Panc1 (cell line): ENCODE results near the gene PSPC1. TPM values are rescaled to one million over a fixed set of nuclear protein-coding genes. Genes with fewer than 3 reads are reported as not detected.

Experiments used
- ATAC-seq: fragments of 200-7000 bp; cut with Tn5 transposase; 2 replicates; pipeline ENCODE4 v1.9.1; 2020; ENCODE audit warnings: mild to moderate bottlenecking, moderate library complexity
- BruUV-seq: library from RNA; stranded (reverse); fragments of 400-500 nt; replicated peaks from 2 replicates; lab custom pipeline; 2021; lab: Mats Ljungman, UMichigan
- CTCF ChIA-PET: fragments of 300-600 bp; sonication (Branson Sonifier 250); formaldehyde crosslinking; loops from one replicate; lab custom pipeline; 2022; ENCODE audit warnings: antibody characterized with exemption; lab: Charles Lee
- POLR2A ChIA-PET: fragments of 300-600 bp; sonication (Branson Sonifier 250); formaldehyde crosslinking; loops from one replicate; lab custom pipeline; 2022; ENCODE audit warnings: antibody characterized with exemption; lab: Charles Lee
- DNase-seq: peaks from one replicate; pipeline ENCODE4 v3.0.0-alpha.2; 2010; ENCODE audit warnings: low read depth, low spot score
- H3K27ac ChIP-seq: 2 replicates; pipeline ENCODE4 v1.5.1; 2011; ENCODE audit warnings: mild to moderate bottlenecking, low read length, inconsistent platforms
- H3K27me3 ChIP-seq: fragments of 200-500 bp; sonication (Bioruptor generic); 2 replicates; pipeline ENCODE4 v1.6.0; 2014; ENCODE audit warnings: low read length, inconsistent platforms; ENCODE audit not compliant: control insufficient read depth, insufficient read depth
- H3K36me3 ChIP-seq: fragments of 200-500 bp; sonication (Bioruptor generic); 2 replicates; pipeline ENCODE4 v1.5.1; 2014; ENCODE audit warnings: inconsistent platforms, mild to moderate bottlenecking, low read length, moderate library complexity; ENCODE audit not compliant: control insufficient read depth, insufficient read depth
- H3K4me1 ChIP-seq: 2 replicates; pipeline ENCODE4 v1.5.1; 2011; ENCODE audit warnings: inconsistent platforms, mild to moderate bottlenecking, low read length, moderate library complexity; ENCODE audit not compliant: control insufficient read depth, insufficient read depth
- H3K4me3 ChIP-seq, 2 experiments: 2 replicates each; pipeline ENCODE4 v1.5.1; 2011 to 2012; ENCODE audit warnings: low read depth in 2 of 2, low read length in 2 of 2, mild to moderate bottlenecking in 2 of 2, inconsistent platforms in 1 of 2, moderate library complexity in 1 of 2
- H3K9me3 ChIP-seq: fragments of 200-500 bp; sonication (Bioruptor generic); 2 replicates; pipeline ENCODE4 v1.5.1; 2014; ENCODE audit warnings: low read depth, mild to moderate bottlenecking, inconsistent platforms, low read length, moderate library complexity; ENCODE audit not compliant: control insufficient read depth, insufficient read depth
- POLR2AphosphoS5 ChIP-seq: IDR thresholded peaks from 2 replicates; pipeline ENCODE4 v1.6.1; 2012; ENCODE audit warnings: mild to moderate bottlenecking, low read depth, low read length, moderate library complexity
- SIN3A ChIP-seq: IDR thresholded peaks from 2 replicates; pipeline ENCODE4 v1.6.1; 2012; ENCODE audit warnings: low read depth, mild to moderate bottlenecking, low read length, moderate library complexity, borderline replicate concordance; ENCODE audit not compliant: insufficient read depth
- TCF7L2 ChIP-seq: IDR thresholded peaks from 2 replicates; pipeline ENCODE4 v1.6.1; 2011; ENCODE audit warnings: mild to moderate bottlenecking, low read depth, low read length, inconsistent platforms
- in situ Hi-C: cut with HindIII; loops from 2 replicates; pipeline ENCODE4 v1.10.0; 2016; ENCODE audit warnings: low sequenced_read_pairs, low pct_unique_long_range_greater_than_20kb
- intact Hi-C: fragments of 100-400 bp; cut with micrococcal nuclease; formaldehyde crosslinking; loops from one replicate; pipeline ENCODE4 v1.10.0; 2022; ENCODE audit not compliant: unreplicated experiment
- total RNA-seq: library from RNA; stranded (reverse); gene quantifications from one replicate; pipeline ENCODE4 v1.2.1, GENCODE V29; 2021; ENCODE audit not compliant: unreplicated experiment
- TF ChIP-seq, protein P1 (sequence below): fragments of 450-650 bp; IDR thresholded peaks from 2 replicates; pipeline ENCODE4 v1.5.1; 2017; ENCODE audit warnings: mild to moderate bottlenecking
- TF ChIP-seq, protein P2 (sequence below), 2 experiments: IDR thresholded peaks; 2 replicates each; pipeline ENCODE4 v1.6.1; 2011 to 2012; ENCODE audit warnings: low read depth in 2 of 2, control low read depth in 1 of 2, low read length in 1 of 2, mild to moderate bottlenecking in 1 of 2, moderate library complexity in 1 of 2; ENCODE audit not compliant: insufficient read depth in 1 of 2

Gene PSPC1
- total RNA-seq, 1 experiment from 2014 or later = 39.1 TPM

DNA sequence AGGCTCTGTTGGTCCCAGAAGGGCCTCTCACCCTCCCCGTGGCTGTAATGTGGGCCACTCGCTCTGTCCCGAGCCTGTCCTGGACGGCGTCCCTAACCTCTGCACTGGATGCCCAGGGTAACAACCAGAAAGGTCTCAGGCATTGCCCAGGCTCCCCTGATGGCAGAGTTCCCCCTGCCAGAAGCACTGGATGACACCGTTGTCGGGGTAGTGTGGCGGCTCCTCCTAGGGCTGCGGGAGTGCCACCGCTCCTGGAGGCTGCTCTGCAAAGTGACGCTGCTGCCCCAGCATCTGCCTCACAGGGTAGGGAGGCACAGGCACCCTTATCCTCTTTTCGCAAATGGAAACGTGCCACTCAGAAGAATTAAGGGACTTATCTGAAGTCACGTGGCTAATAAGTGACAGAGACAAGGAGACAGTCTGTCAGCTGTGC lies 117.3 kb downstream of the PSPC1 start:
- BruUV-seq = no TSS peak
- in situ Hi-C loops (no loop called here), intact Hi-C loops (no loop called here)
- Histone ChIP-seq H3K4me1 (no peaks in the 10 kb centered on the region), H3K4me3 (no peak overlapping the region), H3K27ac (no peak overlapping the region), H3K36me3 (peaks cover 9% of the 10 kb centered on the region; the same call in 1 of the 2 replicates), H3K27me3 (no peaks in the 10 kb centered on the region), H3K9me3 (no peaks in the 10 kb centered on the region)
- DNase-seq = no peak
- ATAC-seq = peak; percentile 52
- TF ChIP-seq SIN3A = no peak
- TF ChIP-seq TCF7L2 = no peak
- TF ChIP-seq, protein P1, sequence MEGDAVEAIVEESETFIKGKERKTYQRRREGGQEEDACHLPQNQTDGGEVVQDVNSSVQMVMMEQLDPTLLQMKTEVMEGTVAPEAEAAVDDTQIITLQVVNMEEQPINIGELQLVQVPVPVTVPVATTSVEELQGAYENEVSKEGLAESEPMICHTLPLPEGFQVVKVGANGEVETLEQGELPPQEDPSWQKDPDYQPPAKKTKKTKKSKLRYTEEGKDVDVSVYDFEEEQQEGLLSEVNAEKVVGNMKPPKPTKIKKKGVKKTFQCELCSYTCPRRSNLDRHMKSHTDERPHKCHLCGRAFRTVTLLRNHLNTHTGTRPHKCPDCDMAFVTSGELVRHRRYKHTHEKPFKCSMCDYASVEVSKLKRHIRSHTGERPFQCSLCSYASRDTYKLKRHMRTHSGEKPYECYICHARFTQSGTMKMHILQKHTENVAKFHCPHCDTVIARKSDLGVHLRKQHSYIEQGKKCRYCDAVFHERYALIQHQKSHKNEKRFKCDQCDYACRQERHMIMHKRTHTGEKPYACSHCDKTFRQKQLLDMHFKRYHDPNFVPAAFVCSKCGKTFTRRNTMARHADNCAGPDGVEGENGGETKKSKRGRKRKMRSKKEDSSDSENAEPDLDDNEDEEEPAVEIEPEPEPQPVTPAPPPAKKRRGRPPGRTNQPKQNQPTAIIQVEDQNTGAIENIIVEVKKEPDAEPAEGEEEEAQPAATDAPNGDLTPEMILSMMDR = no peak
- TF ChIP-seq, protein P2, sequence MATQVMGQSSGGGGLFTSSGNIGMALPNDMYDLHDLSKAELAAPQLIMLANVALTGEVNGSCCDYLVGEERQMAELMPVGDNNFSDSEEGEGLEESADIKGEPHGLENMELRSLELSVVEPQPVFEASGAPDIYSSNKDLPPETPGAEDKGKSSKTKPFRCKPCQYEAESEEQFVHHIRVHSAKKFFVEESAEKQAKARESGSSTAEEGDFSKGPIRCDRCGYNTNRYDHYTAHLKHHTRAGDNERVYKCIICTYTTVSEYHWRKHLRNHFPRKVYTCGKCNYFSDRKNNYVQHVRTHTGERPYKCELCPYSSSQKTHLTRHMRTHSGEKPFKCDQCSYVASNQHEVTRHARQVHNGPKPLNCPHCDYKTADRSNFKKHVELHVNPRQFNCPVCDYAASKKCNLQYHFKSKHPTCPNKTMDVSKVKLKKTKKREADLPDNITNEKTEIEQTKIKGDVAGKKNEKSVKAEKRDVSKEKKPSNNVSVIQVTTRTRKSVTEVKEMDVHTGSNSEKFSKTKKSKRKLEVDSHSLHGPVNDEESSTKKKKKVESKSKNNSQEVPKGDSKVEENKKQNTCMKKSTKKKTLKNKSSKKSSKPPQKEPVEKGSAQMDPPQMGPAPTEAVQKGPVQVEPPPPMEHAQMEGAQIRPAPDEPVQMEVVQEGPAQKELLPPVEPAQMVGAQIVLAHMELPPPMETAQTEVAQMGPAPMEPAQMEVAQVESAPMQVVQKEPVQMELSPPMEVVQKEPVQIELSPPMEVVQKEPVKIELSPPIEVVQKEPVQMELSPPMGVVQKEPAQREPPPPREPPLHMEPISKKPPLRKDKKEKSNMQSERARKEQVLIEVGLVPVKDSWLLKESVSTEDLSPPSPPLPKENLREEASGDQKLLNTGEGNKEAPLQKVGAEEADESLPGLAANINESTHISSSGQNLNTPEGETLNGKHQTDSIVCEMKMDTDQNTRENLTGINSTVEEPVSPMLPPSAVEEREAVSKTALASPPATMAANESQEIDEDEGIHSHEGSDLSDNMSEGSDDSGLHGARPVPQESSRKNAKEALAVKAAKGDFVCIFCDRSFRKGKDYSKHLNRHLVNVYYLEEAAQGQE (IDR thresholded peaks at IDR 0.05; ENCODE audit: insufficient read depth in 1 of 2, low read depth in 2 of 2, low read length in 1 of 2) = no peak
- no peak; the same call in 1 of the 2 replicates for TF ChIP-seq POLR2AphosphoS5
- POLR2A ChIA-PET = no interaction called here
- CTCF ChIA-PET = no interaction called here

DNA sequence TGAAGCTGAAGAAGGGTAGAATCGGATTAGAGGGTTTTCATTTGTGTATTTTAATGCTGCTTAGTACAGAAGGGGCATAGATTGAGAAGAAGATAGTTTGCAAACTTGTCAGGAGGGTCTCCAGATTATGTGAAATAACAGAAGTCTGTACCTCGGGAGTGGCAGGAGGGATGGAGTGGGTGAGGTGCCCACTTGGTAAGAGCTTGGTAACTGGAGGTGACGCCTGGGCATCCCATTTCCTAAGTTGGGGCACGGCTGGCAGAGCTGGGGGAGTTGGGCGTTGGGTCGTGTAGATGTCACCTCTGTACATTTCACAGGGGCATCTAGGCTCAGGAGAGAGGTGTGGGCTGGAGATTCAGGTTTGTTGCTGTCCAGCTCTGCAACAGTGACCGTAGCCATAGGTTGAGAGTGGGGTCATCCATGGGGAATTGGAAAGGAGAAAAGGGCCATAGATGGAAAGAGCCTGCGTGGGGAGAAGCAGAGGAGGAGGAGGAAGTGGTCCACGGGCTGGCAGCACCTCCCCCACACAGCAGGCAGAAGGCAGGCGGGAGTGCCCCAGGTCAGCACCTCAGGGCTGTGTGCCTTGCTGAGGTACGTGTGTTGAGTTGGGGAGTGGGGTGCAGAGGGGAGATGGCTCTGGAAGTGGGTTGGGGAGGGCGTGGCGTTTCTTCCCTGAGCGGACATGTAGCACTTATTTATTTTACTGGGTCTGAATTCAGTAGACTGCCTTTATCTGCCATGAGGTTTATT lies 118.1 kb downstream of the PSPC1 start:
- POLR2A ChIA-PET = no interaction called here

More for the DNA sequence above, 118.1 kb downstream of the PSPC1 start:
- peaks cover 5% of the 10 kb centered on the region; the same call in 1 of the 2 replicates for H3K36me3 ChIP-seq
- no peak for ATAC-seq
- no peak overlapping the region for H3K4me3 ChIP-seq
- CTCF ChIA-PET = no interaction called here
- no peaks in the 10 kb centered on the region for H3K4me1 ChIP-seq
- in situ Hi-C loops (no loop called here), intact Hi-C loops (no loop called here)
- H3K27ac ChIP-seq = no peak overlapping the region
- DNase-seq = no peak
- no peaks in the 10 kb centered on the region for H3K9me3 ChIP-seq
- BruUV-seq = no TSS peak
- no peak for TF ChIP-seq SIN3A
- TF ChIP-seq POLR2AphosphoS5 = peak; percentile 20; the same call in 1 of the 2 replicates
- no peaks in the 10 kb centered on the region for H3K27me3 ChIP-seq
